SK-N-MC (cell line): ENCODE measurements around the gene ITIH2.

Experiments
- EZH2 ChIP-seq: fragments of 200-600 bp; sonication (generic); IDR thresholded peaks from one replicate; pipeline ENCODE4 v1.6.1; 2017; ENCODE audit warnings: antibody characterized with exemption
- FOXP2 ChIP-seq: optimal IDR thresholded peaks from 2 replicates; pipeline ENCODE3; 2011; ENCODE audit warnings: mild to moderate bottlenecking, moderate library complexity; ENCODE audit not compliant: insufficient read depth; ENCODE audit errors: extremely low read length, control extremely low read depth
- POLR2AphosphoS5 ChIP-seq: IDR thresholded peaks from 2 replicates; pipeline ENCODE4 v1.6.1; 2012; ENCODE audit warnings: mild to moderate bottlenecking, low read depth, low read length, borderline replicate concordance

- TF ChIP-seq POLR2AphosphoS5 (no peak), EZH2 (no peak), FOXP2 (no peak)
Observed at GRCh38 chr10:7686351-7687171, 16.6 kb upstream of the ITIH2 start.
